Endothelial cell (in vitro differentiated cells): Measurements from ENCODE around the gene LINS1. TPM values are rescaled to one million over a fixed set of nuclear protein-coding genes. Genes with fewer than 3 reads are reported as not detected.

ENCODE experiments used
- DNase-seq: peaks from one replicate; pipeline ENCODE4 v3.0.0; 2021; ENCODE audit warnings: low spot score
- H3K27ac Mint-ChIP-seq: one replicate; pipeline ENCODE4 v1.8.0; 2021; ENCODE audit warnings: mixed read lengths, inconsistent platforms; ENCODE audit not compliant: unreplicated experiment
- H3K27me3 Mint-ChIP-seq: one replicate; pipeline ENCODE4 v1.8.0; 2021; ENCODE audit warnings: mild to moderate bottlenecking, moderate library complexity, mixed read lengths, inconsistent platforms; ENCODE audit not compliant: unreplicated experiment
- H3K36me3 Mint-ChIP-seq: one replicate; pipeline ENCODE4 v1.8.0; 2021; ENCODE audit warnings: mild to moderate bottlenecking, low read depth, mixed read lengths, inconsistent platforms; ENCODE audit not compliant: unreplicated experiment
- H3K4me1 Mint-ChIP-seq: one replicate; pipeline ENCODE4 v1.8.0; 2021; ENCODE audit warnings: mild to moderate bottlenecking, mixed read lengths, inconsistent platforms; ENCODE audit not compliant: unreplicated experiment
- H3K4me3 Mint-ChIP-seq: one replicate; pipeline ENCODE4 v1.8.0; 2021; ENCODE audit warnings: mild to moderate bottlenecking, mixed read lengths, inconsistent platforms; ENCODE audit not compliant: unreplicated experiment
- H3K9me3 Mint-ChIP-seq: one replicate; pipeline ENCODE4 v1.8.0; 2021; ENCODE audit warnings: mixed read lengths, inconsistent platforms; ENCODE audit not compliant: unreplicated experiment
- CTCF ChIP-seq: fragments of 200-600 bp; sonication (generic); IDR thresholded peaks from one replicate; pipeline ENCODE4 v1.5.0; 2021; ENCODE audit warnings: antibody characterized with exemption; ENCODE audit not compliant: unreplicated experiment
- total RNA-seq: library from RNA; stranded (reverse); fragmentation: NEBNext Ultra II Directional; extraction: Animal tissue kit (Norgen Biotek cat#: 25700); gene quantifications from one replicate; pipeline ENCODE4 v1.2.1, GENCODE V29; 2021; ENCODE audit not compliant: unreplicated experiment

The LINS1 gene
- total RNA-seq, 1 donor from 2014 or later = 10.2 TPM

- Mint-ChIP-seq H3K9me3 (no peaks in the 10 kb centered on the region), H3K36me3 (peaks cover 5% of the 10 kb centered on the region), H3K27me3 (no peaks in the 10 kb centered on the region), H3K4me1 (peaks cover 5% of the 10 kb centered on the region), H3K4me3 (no peak overlapping the region), H3K27ac (no peak overlapping the region)
- no peak for DNase-seq
- TF ChIP-seq CTCF = no peak
Measured at GRCh38 chr15:100570735-100571313, 31.2 kb downstream of the LINS1 start.

- H3K27me3 Mint-ChIP-seq = no peaks in the 10 kb centered on the region
- peaks cover 5% of the 10 kb centered on the region for H3K4me1 Mint-ChIP-seq
- H3K9me3 Mint-ChIP-seq = no peaks in the 10 kb centered on the region
- H3K36me3 Mint-ChIP-seq = peaks cover 5% of the 10 kb centered on the region
- no peak overlapping the region for H3K4me3 Mint-ChIP-seq
- DNase-seq = no peak
- TF ChIP-seq CTCF = no peak
- H3K27ac Mint-ChIP-seq = no peak overlapping the region
Measured at GRCh38 chr15:100570275-100570674, 31.7 kb downstream of the LINS1 start.

- H3K27ac Mint-ChIP-seq = no peak overlapping the region
Measured at GRCh38 chr15:100569391-100569790, 32.6 kb downstream of the LINS1 start.

GRCh38 chr15:100566850-100567628 lies 34.9 kb downstream of the LINS1 start:
- H3K4me1 Mint-ChIP-seq = peaks cover 5% of the 10 kb centered on the region
- TF ChIP-seq CTCF = no peak
- no peaks in the 10 kb centered on the region for H3K9me3 Mint-ChIP-seq
- no peak for DNase-seq
- H3K36me3 Mint-ChIP-seq = peaks cover 5% of the 10 kb centered on the region
- H3K4me3 Mint-ChIP-seq = no peak overlapping the region
- H3K27ac Mint-ChIP-seq = no peak overlapping the region
- H3K27me3 Mint-ChIP-seq = no peaks in the 10 kb centered on the region

More at GRCh38 chr15:100569391-100569790, 32.6 kb downstream of the LINS1 start:
- Mint-ChIP-seq H3K4me1 (peaks cover 5% of the 10 kb centered on the region), H3K4me3 (no peak overlapping the region), H3K36me3 (peaks cover 5% of the 10 kb centered on the region), H3K9me3 (no peaks in the 10 kb centered on the region), H3K27me3 (no peaks in the 10 kb centered on the region)
- DNase-seq = no peak
- TF ChIP-seq CTCF = no peak

- H3K4me3 Mint-ChIP-seq = no peak overlapping the region
- H3K36me3 Mint-ChIP-seq = peaks cover 4% of the 10 kb centered on the region
- no peak overlapping the region for H3K27ac Mint-ChIP-seq
- TF ChIP-seq CTCF = no peak
- H3K27me3 Mint-ChIP-seq = no peaks in the 10 kb centered on the region
- H3K9me3 Mint-ChIP-seq = no peaks in the 10 kb centered on the region
- DNase-seq = no peak
- no peaks in the 10 kb centered on the region for H3K4me1 Mint-ChIP-seq
Measured at GRCh38 chr15:100565591-100565990, 36.4 kb downstream of the LINS1 start.
